NCI-H146 treated with DMSO at 0.1 percent for 48 hours (cell line): ENCODE data around the gene ATP8A1.
"Not testable (repeated sequence)": the region's sequence is repeated elsewhere in the genome, so short reads cannot be mapped to it uniquely, and the experiment has no call there.

Experiments used
- DNase-seq: peaks from one replicate; lab custom pipeline; 2025; ENCODE audit not compliant: unreplicated experiment; lab: John Stamatoyannopoulos, UW

Gene ATP8A1

DNA sequence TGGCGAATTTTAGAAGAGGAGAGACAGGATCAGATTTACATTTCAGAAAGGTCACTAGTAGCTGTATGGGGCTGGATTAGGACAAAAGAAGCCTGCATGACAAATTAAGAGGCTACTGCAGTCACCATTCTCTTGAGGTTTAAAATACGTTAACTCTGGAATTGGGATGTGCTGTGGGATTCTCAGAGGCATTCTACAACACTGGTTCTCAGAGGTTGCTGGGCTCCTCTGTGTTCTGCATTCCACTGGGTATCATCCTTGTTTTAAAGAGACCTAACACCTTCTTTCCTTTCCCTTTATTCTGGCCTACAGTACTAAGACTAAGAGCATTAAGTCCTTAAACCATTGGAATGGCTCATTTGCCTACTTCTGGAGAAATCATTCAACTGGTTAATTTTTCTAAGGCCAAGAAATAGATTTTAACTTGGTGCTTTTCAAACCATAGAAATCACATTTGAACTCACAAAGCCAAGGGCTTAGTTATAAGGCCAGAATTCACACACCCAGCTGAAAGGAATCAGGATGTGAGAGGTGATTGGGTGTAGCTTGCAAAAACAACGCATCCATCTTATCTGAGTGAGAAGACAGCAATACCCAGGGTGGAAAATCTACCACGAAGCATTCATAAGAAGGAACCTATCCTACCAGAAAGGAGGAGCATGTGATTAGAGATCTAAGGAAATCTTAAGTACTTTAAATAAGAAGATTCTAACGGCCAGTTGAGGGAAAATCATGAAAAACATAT lies 143.0 kb downstream of the ATP8A1 start:
- DNase-seq, result no peak

DNA sequence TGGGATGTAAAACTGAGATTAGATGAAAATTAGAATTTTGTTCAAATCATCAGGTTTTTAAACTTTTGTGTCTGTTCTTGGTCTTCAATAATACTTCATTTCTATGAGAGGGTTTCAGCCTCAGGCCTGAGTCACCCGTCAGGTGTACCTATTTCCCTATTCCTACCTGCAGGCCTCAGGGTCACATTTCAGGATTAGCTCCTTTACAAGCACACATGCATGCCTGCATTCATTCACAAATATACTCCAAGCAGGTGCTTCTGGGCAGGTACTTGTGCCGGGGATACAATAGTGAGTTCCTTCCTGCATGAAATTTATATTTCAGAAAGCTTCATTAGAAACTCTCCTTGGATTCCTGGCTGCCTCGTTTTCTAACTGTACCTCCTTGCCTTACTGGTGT lies 144.7 kb downstream of the ATP8A1 start:
- no peak for DNase-seq

DNA sequence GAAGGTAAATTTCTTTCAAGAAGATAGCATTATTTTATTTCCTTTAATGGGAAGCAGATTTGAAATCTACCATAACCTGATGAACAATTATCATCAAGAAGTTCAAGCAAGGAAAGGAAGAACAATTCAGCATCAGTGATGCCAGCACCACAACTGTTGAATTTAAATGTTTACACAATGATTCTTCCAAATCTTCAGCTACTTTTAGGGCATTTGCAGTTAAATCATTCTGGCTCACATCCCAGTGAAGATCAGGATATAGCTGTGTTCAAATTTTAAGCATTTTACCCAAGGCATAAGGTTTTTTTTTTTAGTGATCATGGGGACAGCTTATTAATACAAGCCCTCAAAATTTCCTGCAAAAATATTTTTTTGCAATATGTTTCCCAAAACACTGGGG lies 146.7 kb downstream of the ATP8A1 start:
- DNase-seq, result no peak

DNA sequence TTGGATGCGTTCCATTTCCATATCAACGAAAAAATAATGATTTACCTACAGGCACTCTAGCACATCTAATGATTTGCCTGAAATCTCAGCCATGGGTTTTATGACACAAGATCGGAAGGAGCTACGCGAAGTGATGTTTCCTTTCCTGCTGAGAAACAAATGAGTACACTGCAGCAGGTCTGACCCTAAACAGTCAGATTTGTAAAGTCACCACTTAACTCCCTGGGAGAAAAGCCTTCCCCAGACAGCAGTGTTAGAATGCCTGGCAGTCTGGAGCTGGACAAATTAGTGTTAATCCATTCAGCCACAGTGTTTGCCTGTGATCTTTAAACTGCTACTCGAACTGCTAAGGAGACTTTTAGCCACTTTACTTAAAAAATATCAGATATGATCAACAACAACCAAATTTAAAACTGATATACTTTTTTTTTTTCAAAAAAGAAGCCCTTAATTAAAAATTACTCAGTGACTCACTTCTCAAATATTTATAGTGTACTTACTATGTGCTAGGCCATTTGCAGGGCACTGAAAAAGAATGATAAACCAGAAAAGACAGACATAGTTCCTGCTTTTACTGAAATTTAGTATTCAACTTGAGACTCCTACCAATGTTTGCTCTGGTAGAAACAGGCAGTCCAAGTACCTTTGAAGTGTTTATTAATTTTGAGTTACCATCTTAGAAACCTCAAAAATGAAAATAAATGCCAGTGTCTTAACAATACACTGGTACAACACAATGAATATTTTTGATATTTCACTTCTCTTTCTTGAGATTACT lies 155.1 kb downstream of the ATP8A1 start:
- DNase-seq, result no peak

DNA sequence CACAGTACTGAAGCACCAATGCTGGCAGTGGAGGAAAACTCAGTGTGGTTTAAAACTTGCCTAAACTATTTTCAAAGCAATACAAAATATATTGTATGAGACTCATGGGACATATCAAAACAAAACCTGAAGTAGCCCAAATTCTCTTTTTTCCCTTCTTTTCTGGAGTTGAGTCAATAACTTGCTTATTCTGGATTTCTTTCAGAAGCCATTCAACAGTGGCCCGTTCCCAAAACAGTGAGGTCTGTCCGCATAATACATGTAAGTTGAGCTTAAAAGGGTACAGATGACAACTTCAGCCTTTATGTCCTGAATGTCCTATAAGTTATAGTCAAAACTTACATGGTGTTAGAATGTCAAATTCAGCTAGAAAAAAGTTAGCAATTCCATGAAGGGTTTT lies 158.9 kb downstream of the ATP8A1 start:
- no peak for DNase-seq

DNA sequence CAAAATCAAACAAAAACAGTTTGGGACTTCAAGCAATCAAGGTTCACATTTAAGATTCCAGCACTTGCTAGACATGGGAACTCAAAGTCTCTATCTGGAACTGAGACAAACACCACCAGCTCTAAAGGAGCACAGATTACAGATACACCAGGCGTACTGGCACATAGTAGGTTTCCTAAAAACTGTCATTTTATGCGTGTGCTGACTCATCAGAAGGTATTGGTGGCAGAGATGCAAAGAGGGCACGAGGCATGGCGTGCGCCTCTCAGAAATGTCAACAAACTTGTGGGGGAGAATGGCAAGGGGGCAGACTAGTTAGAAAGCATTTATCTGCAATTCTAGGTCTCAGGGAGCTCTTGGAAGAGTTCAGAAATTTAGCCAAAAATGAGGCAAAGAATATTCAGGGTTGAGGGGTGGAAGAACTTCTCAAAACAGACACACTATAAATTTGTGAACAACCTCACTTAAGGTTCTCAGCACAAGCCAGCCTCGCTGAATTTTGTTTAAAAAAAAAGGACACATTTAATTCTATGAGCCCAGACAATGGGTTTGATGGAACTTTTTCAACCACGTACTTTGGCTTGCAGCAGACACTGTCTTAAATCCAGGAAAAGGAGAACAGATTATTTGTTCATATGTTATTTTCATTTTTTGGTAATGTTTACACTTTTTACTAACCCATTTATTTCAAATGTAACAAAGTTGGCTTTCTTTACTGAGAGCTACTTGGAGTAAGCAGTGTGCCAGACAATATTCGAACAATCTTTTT lies 159.6 kb downstream of the ATP8A1 start:
- no peak for DNase-seq

GRCh38 chr4:42492962-42493361 lies 163.9 kb downstream of the ATP8A1 start:
- DNase-seq, result no peak

DNA sequence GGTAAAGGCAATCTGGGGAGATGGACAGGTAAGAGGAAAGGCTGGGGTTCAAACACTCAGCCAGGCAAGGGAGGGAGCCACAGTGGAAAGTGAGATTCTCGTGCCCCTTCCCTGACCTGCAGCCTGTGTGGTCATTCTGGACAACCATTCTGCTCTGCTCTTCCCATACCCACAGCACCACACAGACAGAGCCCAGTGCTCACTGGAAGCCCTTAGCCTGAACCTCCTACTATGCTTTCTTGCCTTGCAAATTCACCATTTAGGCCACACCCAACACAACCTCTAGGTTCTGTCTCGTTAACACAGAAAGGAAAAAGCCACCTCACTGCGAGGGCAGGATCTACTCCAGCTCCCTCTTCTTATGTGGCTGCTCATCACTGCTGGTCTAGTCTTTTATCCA lies 166.9 kb downstream of the ATP8A1 start:
- DNase-seq, result no peak

DNA sequence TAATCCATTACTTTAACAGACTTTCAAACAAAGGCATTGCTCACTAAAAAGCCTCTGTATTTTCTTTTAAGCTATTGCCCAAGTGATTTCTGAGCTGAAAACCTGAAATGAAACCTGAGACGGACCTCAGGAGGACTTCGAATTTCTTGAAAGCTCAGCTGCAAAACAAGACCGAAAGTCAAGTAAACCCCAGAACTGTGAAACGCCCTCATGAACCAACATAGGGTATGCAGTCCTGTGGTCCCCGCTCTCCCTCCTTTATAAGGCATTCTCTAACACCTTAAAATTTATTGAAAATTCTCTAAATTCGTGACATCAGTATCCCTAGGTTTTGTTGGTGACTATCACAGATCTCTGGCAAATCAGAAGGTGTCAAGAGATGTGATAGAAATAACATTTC lies 167.8 kb downstream of the ATP8A1 start:
- DNase-seq, result no peak

DNA sequence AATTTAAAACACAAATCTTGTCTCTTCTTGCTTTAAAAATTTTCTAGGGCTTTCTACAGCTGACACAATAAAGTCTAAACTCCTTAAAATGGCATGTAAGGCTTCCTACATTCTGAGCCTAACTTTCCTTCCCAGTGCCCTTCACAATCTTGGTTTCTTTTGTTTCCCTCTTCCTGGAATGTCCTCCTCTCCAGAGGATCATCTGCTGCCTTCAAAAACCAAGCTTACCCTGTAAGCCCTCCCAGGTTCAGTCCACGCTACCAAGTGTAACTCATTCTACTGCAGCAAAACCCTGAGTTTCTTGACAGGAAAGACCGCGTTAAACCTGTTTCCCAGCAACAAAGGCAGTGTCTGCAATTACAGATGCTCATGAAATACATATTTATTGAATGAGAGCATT lies 168.4 kb downstream of the ATP8A1 start:
- DNase-seq, result no peak

- DNase-seq, result no peak
Measured at GRCh38 chr4:42488114-42488513, 168.8 kb downstream of the ATP8A1 start.

- no peak for DNase-seq
Measured at GRCh38 chr4:42487230-42487629, 169.7 kb downstream of the ATP8A1 start.

GRCh38 chr4:42486156-42486555 lies 170.7 kb downstream of the ATP8A1 start:
- DNase-seq, result not testable (repeated sequence)

DNA sequence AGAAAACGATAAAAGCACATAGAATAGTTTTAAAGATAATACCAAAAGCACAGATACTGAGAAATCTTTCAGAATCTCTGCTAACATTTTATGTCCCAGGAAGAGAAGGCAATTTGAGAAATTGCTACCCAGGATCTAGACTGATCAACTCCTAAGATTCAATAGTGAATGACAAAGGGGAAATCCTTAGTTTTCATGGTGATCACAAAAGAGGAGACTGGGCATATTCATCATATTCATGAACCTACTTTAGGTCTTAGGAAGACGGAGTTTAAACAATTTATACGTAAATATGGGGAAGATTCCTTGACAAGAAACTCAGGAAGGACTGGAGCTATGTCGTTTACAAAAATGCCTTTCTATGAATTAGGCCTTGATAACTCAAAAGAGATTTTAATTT lies 172.3 kb downstream of the ATP8A1 start:
- no peak for DNase-seq

DNA sequence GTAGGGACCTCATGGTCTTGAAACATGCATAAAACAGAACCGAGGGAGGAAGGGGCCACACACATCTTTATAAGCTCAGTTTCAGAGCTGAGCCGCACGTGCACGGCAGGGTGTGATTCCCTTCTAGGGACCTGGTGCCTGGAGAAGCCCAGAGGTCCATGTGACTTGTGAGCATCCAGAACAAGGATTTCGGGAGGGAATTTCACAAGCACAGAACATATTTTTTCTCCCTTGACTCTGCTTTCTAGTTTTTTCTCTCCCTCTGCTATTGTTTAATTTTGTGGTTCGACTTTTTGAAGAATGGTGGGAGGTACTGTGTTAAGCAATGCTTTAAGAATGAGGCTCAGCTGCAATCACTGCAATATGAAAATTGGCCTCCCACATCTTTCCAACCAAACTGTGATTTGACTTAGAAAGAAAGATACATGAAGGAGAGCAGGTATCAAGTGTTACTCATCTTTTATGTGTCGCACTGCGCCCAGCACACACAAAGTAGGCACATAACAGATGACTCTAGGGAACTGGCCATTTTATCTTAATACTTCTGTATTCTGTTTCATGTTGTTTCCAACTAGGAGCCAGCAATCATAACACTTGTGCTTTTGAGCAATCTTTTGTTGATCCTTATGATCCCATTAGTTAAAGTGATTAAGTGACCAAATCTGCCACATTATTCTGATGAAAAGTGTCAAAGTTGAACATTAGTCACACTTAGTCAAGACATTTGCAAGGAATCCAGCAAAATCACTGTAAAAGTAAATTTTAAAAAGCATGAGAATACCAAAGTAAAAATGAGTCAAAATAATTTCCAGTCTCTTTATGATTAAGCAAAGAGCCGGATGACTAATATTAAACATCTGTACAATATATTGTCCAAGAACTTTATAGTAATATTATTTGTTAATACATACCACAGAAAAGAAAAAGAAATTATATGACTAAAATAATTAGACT lies 173.2 kb downstream of the ATP8A1 start:
- DNase-seq, result no peak

DNA sequence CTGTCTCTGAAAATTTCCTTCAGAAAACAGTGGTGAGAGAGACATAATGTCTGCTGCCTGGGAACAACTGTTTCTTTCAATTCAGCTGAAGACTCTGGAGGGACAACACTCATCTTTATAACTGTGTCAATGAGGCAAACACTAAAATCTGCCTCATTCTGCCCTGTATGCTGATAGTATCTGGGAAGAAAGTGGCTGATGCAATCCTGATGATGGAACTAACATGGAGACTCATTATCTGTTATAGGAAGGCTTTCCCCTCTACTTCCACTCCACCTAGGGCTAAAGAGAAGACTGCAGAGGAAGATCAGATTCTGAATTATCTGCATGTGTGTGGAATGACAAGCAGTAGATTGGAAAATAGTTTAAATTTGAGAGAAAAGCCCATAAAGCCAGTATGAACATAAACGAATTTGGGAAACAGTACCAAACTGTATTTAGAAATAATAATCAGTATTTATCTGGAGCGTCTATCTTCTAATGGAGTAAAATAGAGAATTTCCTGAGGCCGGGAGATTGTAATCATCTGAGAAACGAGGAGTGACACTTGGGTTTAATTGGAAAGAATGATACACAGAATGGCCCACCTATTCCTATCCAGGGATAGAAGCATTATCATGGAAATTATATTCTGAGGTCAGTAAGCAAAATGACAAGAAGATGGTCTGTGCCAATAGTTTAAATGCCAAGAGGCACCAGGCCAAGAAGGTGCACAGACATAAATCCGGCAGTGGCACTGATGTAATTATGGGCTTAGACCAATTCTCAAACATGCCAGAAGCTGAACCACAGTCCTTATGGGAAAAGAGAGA lies 174.2 kb downstream of the ATP8A1 start:
- no peak for DNase-seq

GRCh38 chr4:42480717-42481116 lies 176.2 kb downstream of the ATP8A1 start:
- no peak for DNase-seq

DNA sequence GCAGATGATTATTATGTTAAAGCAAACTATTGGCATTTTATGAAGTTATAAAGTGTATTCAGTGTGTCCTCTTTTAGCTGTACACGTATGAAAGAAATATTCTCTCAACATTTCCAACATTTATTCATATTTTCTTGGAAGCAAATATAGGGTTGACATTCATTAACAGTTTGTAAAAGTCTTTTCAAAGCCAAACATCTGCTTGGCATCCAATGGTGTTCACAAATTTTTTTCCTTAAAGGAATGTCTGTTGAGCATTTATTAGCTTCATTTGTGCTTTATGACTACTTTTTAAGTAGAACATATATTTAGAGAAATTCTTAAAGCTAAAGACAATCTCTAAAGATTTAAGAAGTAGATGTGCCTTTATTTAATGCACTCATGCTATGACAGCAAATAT lies 176.6 kb downstream of the ATP8A1 start:
- DNase-seq, result no peak

- no peak for DNase-seq
Measured at GRCh38 chr4:42478946-42479345, 178.0 kb downstream of the ATP8A1 start.

GRCh38 chr4:42478509-42478908 lies 178.4 kb downstream of the ATP8A1 start:
- no peak for DNase-seq
